ENCODE measurements around the gene LRRIQ1.
A peak's percentile ranks its signal among the peaks of the same experiment; 100 is the strongest.

The LRRIQ1 gene

GRCh38 chr12:85280984-85281630, 245.0 kb downstream of the LRRIQ1 start:
- H3K9ac ChIP-seq (ENCODE audit: low read depth, low read length): peak overlapping the region; percentile 68
- peaks cover 23% of the 10 kb centered on the region for H3K4me1 ChIP-seq (ENCODE audit: control insufficient read depth, insufficient read depth, low read length)
- peak overlapping the region; percentile 92 for H3K27ac ChIP-seq (ENCODE audit: low read depth, low read length)
- H3K36me3 ChIP-seq (ENCODE audit: control insufficient read depth, insufficient read depth, low read length): no peaks in the 10 kb centered on the region
- no peaks in the 10 kb centered on the region for H3K9me3 ChIP-seq (ENCODE audit: control insufficient read depth, insufficient read depth, low read length)
- H3K27me3 ChIP-seq (ENCODE audit: control insufficient read depth, insufficient read depth, low read length): peaks cover 43% of the 10 kb centered on the region
- peak overlapping the region; percentile 82 for H3K4me3 ChIP-seq (ENCODE audit: low read depth, low read length)

GRCh38 chr12:85281636-85282312, 245.6 kb downstream of the LRRIQ1 start:
- Histone ChIP-seq H3K36me3 (ENCODE audit: control insufficient read depth, insufficient read depth, low read length) (no peaks in the 10 kb centered on the region), H3K9me3 (ENCODE audit: control insufficient read depth, insufficient read depth, low read length) (no peaks in the 10 kb centered on the region), H3K27ac (ENCODE audit: low read depth, low read length) (no peak overlapping the region), H3K27me3 (ENCODE audit: control insufficient read depth, insufficient read depth, low read length) (peaks cover 36% of the 10 kb centered on the region), H3K4me1 (ENCODE audit: control insufficient read depth, insufficient read depth, low read length) (peaks cover 23% of the 10 kb centered on the region), H3K9ac (ENCODE audit: low read depth, low read length) (no peak overlapping the region), H3K4me3 (ENCODE audit: low read depth, low read length) (peak overlapping the region; percentile 82)

- no peak overlapping the region for H3K4me3 ChIP-seq (ENCODE audit: low read depth, low read length)
- H3K9me3 ChIP-seq (ENCODE audit: control insufficient read depth, insufficient read depth, low read length): no peaks in the 10 kb centered on the region
- no peak overlapping the region for H3K9ac ChIP-seq (ENCODE audit: low read depth, low read length)
- H3K4me1 ChIP-seq (ENCODE audit: control insufficient read depth, insufficient read depth, low read length): peaks cover 18% of the 10 kb centered on the region
- no peaks in the 10 kb centered on the region for H3K36me3 ChIP-seq (ENCODE audit: control insufficient read depth, insufficient read depth, low read length)
- peaks cover 18% of the 10 kb centered on the region for H3K27me3 ChIP-seq (ENCODE audit: control insufficient read depth, insufficient read depth, low read length)
- no peak overlapping the region for H3K27ac ChIP-seq (ENCODE audit: low read depth, low read length)
Measured at GRCh38 chr12:85283560-85283959, 247.4 kb downstream of the LRRIQ1 start.
